Fibroblast of lung (primary cell): Measurements from ENCODE around the gene PODXL2. TPM values are rescaled to one million over a fixed set of nuclear protein-coding genes. Genes with fewer than 3 reads are reported as not detected.

Experiments used
- DNase-seq, 2 donors: peaks; one replicate each; pipeline versions ENCODE4 v3.0.0 to v3.0.0-alpha.2; 2010; ENCODE audit warnings: low read depth in 2 of 2
- H2AFZ ChIP-seq: 2 replicates; pipeline ENCODE4 v1.5.1; 2012; ENCODE audit warnings: low read length, control low read depth, inconsistent platforms
- H3K27ac ChIP-seq: 2 replicates; pipeline ENCODE4 v1.5.1; 2011; ENCODE audit warnings: low read length, control low read depth; ENCODE audit not compliant: insufficient read depth
- H3K27me3 ChIP-seq: 2 replicates; pipeline ENCODE4 v1.5.1; 2011; ENCODE audit warnings: mild to moderate bottlenecking, low read length; ENCODE audit not compliant: control insufficient read depth, insufficient read depth
- H3K36me3 ChIP-seq: 2 replicates; pipeline ENCODE4 v1.5.1; 2011; ENCODE audit warnings: low read length; ENCODE audit not compliant: control insufficient read depth, insufficient read depth
- H3K4me1 ChIP-seq: 2 replicates; pipeline ENCODE4 v1.5.1; 2011; ENCODE audit warnings: low read length; ENCODE audit not compliant: control insufficient read depth, insufficient read depth; ENCODE audit errors: extremely low read depth
- H3K4me2 ChIP-seq: 2 replicates; pipeline ENCODE4 v1.5.1; 2011; ENCODE audit warnings: low read length, control low read depth; ENCODE audit not compliant: insufficient read depth; ENCODE audit errors: extremely low read depth
- H3K4me3 ChIP-seq, 4 experiments: fragments of 200-600 bp in 1 of 4; sonication (generic) in 1 of 4; replicated peaks in 1 of 4; 2 replicates each; pipeline ENCODE4 v1.5.1; 2011 to 2016; ENCODE audit warnings: low read length in 4 of 4, low read depth in 3 of 4, mild to moderate bottlenecking in 3 of 4, control low read depth in 2 of 4, inconsistent platforms in 1 of 4, mixed read lengths in 1 of 4; ENCODE audit not compliant: insufficient read depth in 1 of 4; ENCODE audit errors: control extremely low read depth in 1 of 4
- H3K79me2 ChIP-seq: 2 replicates; pipeline ENCODE4 v1.5.1; 2012; ENCODE audit warnings: mild to moderate bottlenecking, low read length, inconsistent platforms; ENCODE audit not compliant: control insufficient read depth, insufficient read depth
- H3K9ac ChIP-seq: 2 replicates; pipeline ENCODE4 v1.5.1; 2011; ENCODE audit warnings: mild to moderate bottlenecking, low read length, control low read depth; ENCODE audit not compliant: insufficient read depth
- H3K9me3 ChIP-seq: 2 replicates; pipeline ENCODE4 v1.5.1; 2012; ENCODE audit warnings: low read depth, low read length; ENCODE audit not compliant: control insufficient read depth, insufficient read depth
- H4K20me1 ChIP-seq: 2 replicates; pipeline ENCODE4 v1.5.1; 2011; ENCODE audit warnings: low read length; ENCODE audit not compliant: control insufficient read depth, insufficient read depth; ENCODE audit errors: extremely low read depth
- EZH2 ChIP-seq: IDR thresholded peaks from 2 replicates; pipeline ENCODE4 v1.5.1; 2012; ENCODE audit warnings: low read length, control low read depth, mild to moderate bottlenecking; ENCODE audit errors: missing control alignments
- polyA plus RNA-seq, 2 donors: library from polyadenylated mRNA; depleted of rRNA in 1 of 2; stranded (reverse) in 1 of 2; unstranded in 1 of 2; fragments of >200 nt; gene quantifications; 2 replicates each; pipeline ENCODE4 v1.2.1, GENCODE V29; 2011 to 2012; ENCODE audit warnings: missing spikeins in 1 of 2
- total RNA-seq: library from RNA; depleted of rRNA; stranded (reverse); fragments of >200 nt; gene quantifications from 2 replicates; pipeline ENCODE4 v1.2.1, GENCODE V29; 2014
- TF ChIP-seq, protein P1 (sequence below), 2 donors: IDR thresholded peaks in 1 of 2; conservative IDR thresholded peaks in 1 of 2; 1 replicate in 1 of 2; 2 replicates in 1 of 2; pipeline ENCODE4 v1.5.1; 2011 to 2012; ENCODE audit warnings: low read length in 2 of 2, control low read depth in 1 of 2, inconsistent platforms in 1 of 2, low read depth in 1 of 2, mild to moderate bottlenecking in 1 of 2

Gene PODXL2
- total and polyA plus RNA-seq, 2 donors (not counting 1 experiment from before 2014, with no cell fraction given) = 0.50 to 0.98 TPM

DNA sequence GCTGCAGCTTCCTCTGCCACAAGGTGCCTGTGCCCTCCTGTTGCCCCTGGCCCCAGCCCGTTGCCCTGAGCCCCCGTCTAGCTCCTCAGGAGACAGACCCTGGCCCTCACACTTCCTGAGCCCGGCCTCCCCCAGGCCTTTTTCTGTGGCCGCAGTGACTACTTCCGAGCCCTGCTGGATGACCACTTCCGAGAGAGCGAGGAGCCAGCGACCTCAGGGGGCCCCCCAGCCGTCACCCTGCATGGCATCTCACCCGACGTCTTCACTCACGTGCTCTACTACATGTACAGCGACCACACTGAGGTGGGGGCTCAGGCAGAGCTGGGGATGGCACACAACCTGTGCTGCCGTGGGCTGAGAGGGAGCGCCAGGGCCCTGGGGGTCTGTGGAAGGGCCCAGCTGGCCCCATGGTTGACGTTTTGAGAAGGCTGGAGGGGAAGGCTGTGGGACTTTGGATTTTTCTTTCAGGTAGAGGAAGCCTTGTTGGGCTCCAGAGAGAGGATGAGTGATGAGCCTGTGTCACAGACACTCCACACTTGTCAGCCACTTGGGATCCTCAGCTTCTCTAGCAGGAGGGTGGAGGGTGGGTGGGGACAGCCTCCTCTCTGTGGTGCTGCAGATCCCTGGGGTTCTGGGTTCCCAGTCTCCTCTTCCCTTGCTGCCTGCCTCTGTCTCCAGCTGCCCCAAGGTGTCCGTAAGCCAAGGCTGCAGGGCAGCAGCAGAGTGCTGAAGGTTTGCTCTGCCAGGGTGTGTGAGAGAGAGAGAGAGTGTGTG, 48.7 kb downstream of the PODXL2 start:
- Histone ChIP-seq H3K4me3 (no peak overlapping the region), H3K9ac (no peak overlapping the region), H3K27me3 (no peaks in the 10 kb centered on the region), H3K4me2 (no peak overlapping the region), H3K9me3 (no peaks in the 10 kb centered on the region), H3K4me1 (no peaks in the 10 kb centered on the region), H3K27ac (no peak overlapping the region), H4K20me1 (no peaks in the 10 kb centered on the region), H3K79me2 (no peaks in the 10 kb centered on the region), H2AFZ (no peak overlapping the region), H3K36me3 (peaks cover 2% of the 10 kb centered on the region)
- no peak for TF ChIP-seq EZH2
- TF ChIP-seq, protein P1, sequence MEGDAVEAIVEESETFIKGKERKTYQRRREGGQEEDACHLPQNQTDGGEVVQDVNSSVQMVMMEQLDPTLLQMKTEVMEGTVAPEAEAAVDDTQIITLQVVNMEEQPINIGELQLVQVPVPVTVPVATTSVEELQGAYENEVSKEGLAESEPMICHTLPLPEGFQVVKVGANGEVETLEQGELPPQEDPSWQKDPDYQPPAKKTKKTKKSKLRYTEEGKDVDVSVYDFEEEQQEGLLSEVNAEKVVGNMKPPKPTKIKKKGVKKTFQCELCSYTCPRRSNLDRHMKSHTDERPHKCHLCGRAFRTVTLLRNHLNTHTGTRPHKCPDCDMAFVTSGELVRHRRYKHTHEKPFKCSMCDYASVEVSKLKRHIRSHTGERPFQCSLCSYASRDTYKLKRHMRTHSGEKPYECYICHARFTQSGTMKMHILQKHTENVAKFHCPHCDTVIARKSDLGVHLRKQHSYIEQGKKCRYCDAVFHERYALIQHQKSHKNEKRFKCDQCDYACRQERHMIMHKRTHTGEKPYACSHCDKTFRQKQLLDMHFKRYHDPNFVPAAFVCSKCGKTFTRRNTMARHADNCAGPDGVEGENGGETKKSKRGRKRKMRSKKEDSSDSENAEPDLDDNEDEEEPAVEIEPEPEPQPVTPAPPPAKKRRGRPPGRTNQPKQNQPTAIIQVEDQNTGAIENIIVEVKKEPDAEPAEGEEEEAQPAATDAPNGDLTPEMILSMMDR (conservative IDR thresholded peaks at IDR 0.05 in 1 of 2, IDR thresholded peaks at IDR 0.05 in 1 of 2; ENCODE audit: low read depth in 1 of 2, low read length in 2 of 2) = no peak
- DNase-seq = no peak

DNA sequence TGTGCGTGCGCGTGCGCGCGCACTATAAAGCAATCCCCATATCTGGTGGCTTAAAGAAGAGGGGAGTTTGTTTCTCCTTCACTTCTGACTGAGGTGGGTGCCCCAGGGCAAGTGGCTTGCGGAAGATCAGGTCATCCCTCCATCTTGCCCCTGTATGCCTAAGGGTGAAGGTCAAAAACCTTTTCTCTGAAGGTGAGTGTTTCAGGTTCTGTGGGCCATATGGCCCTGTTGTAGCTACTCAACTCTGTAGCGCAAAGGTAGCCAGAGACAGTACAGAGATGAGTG, 49.3 kb downstream of the PODXL2 start:
- H3K27ac ChIP-seq = no peak overlapping the region
- H3K4me3 ChIP-seq = no peak overlapping the region
- H3K4me2 ChIP-seq = no peak overlapping the region
- no peak for DNase-seq
- no peaks in the 10 kb centered on the region for H4K20me1 ChIP-seq
- no peaks in the 10 kb centered on the region for H3K9me3 ChIP-seq
- no peaks in the 10 kb centered on the region for H3K27me3 ChIP-seq
- H2AFZ ChIP-seq = no peak overlapping the region
- H3K4me1 ChIP-seq = no peaks in the 10 kb centered on the region
- H3K79me2 ChIP-seq = no peaks in the 10 kb centered on the region
- TF ChIP-seq, protein P1 (conservative IDR thresholded peaks at IDR 0.05 in 1 of 2, IDR thresholded peaks at IDR 0.05 in 1 of 2; ENCODE audit: low read depth in 1 of 2, low read length in 2 of 2) = no peak
- TF ChIP-seq EZH2 = no peak
- H3K36me3 ChIP-seq = peaks cover 2% of the 10 kb centered on the region
- no peak overlapping the region for H3K9ac ChIP-seq

DNA sequence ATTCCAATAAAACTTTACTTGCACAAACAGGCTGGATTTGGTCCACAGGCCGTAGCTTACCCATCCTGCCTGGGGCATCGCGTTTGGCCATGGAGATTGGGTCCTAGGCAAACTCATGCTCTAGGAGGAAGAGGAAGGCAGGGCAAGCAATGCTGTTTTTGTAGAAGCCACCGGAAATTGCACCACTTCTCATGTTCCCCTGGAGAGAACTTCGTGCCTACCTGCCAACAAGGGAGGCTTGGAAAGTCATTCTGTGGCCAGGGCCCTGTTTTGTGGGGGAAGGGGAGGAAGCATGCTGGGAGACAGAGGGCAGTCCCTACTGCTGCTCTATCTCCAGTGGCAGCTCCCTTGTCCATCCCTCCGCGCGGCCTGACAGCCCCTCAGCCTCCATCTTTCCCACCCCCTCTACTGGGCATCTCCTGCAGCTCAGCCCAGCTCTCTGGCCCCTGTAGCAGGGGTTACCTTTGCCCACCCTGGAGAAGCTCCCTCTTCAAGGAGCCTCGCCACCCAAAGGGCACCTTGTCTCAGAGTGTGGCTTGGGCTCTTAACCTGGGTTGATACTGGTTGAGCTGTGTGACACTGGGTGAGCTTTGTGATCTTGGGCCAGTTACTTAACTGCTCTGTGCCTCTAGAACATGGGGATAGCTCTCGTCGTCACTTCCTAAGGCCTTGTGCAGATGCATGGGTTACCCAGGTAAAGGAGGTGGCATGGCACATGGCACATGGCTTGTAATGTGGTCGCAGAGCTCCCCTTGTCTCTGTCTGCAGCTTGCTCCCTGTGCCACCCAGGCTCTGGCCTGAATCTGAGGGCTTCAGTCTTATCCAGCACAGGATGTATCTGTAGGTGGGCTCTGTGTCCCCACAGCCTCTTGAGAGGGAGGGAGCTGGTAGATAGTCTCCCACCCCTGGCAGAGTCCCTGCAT, 49.9 kb downstream of the PODXL2 start:
- H3K4me1 ChIP-seq = no peaks in the 10 kb centered on the region
- H3K4me3 ChIP-seq = no peak overlapping the region
- H4K20me1 ChIP-seq = no peaks in the 10 kb centered on the region
- H3K9ac ChIP-seq = no peak overlapping the region
- no peak for DNase-seq
- no peaks in the 10 kb centered on the region for H3K27me3 ChIP-seq
- TF ChIP-seq, protein P1 (conservative IDR thresholded peaks at IDR 0.05 in 1 of 2, IDR thresholded peaks at IDR 0.05 in 1 of 2; ENCODE audit: low read depth in 1 of 2, low read length in 2 of 2) = no peak
- TF ChIP-seq EZH2 = no peak
- H3K4me2 ChIP-seq = no peak overlapping the region
- no peaks in the 10 kb centered on the region for H3K79me2 ChIP-seq
- H3K36me3 ChIP-seq = peaks cover 2% of the 10 kb centered on the region
- H3K27ac ChIP-seq = no peak overlapping the region
- no peaks in the 10 kb centered on the region for H3K9me3 ChIP-seq
- no peak overlapping the region for H2AFZ ChIP-seq
